ENCODE measurements around the gene KRT6C.

The KRT6C gene

GRCh38 chr12:52445876-52446275 lies 27.7 kb downstream of the KRT6C start:
- H3K4me1 ChIP-seq (ENCODE audit: control insufficient read depth, insufficient read depth, low read length), result peaks cover 6% of the 10 kb centered on the region

GRCh38 chr12:52444647-52445595 lies 28.7 kb downstream of the KRT6C start:
- Histone ChIP-seq H3K4me1 (ENCODE audit: control insufficient read depth, insufficient read depth, low read length) (peaks cover 6% of the 10 kb centered on the region), H3K27me3 (ENCODE audit: control insufficient read depth, insufficient read depth, low read length) (no peaks in the 10 kb centered on the region), H3K9ac (ENCODE audit: low read length) (no peak overlapping the region), H3K9me3 (ENCODE audit: control insufficient read depth, low read length) (no peaks in the 10 kb centered on the region), H3K36me3 (ENCODE audit: control insufficient read depth, insufficient read depth, low read length) (no peaks in the 10 kb centered on the region), H3K4me3 (ENCODE audit: low read length) (no peak overlapping the region)

More at GRCh38 chr12:52445876-52446275, 27.7 kb downstream of the KRT6C start:
- no peak overlapping the region for H3K4me3 ChIP-seq (ENCODE audit: low read length)
- no peaks in the 10 kb centered on the region for H3K36me3 ChIP-seq (ENCODE audit: control insufficient read depth, insufficient read depth, low read length)
- H3K9me3 ChIP-seq (ENCODE audit: control insufficient read depth, low read length), result no peaks in the 10 kb centered on the region
- H3K9ac ChIP-seq (ENCODE audit: low read length), result no peak overlapping the region
- no peaks in the 10 kb centered on the region for H3K27me3 ChIP-seq (ENCODE audit: control insufficient read depth, insufficient read depth, low read length)

GRCh38 chr12:52443966-52444365 lies 29.6 kb downstream of the KRT6C start:
- Histone ChIP-seq H3K4me1 (ENCODE audit: control insufficient read depth, insufficient read depth, low read length) (peaks cover 7% of the 10 kb centered on the region), H3K4me3 (ENCODE audit: low read length) (no peak overlapping the region), H3K9me3 (ENCODE audit: control insufficient read depth, low read length) (no peaks in the 10 kb centered on the region), H3K27me3 (ENCODE audit: control insufficient read depth, insufficient read depth, low read length) (no peaks in the 10 kb centered on the region), H3K36me3 (ENCODE audit: control insufficient read depth, insufficient read depth, low read length) (no peaks in the 10 kb centered on the region), H3K9ac (ENCODE audit: low read length) (no peak overlapping the region)

- no peaks in the 10 kb centered on the region for H3K27me3 ChIP-seq (ENCODE audit: control insufficient read depth, insufficient read depth, low read length)
- peaks cover 12% of the 10 kb centered on the region for H3K4me1 ChIP-seq (ENCODE audit: control insufficient read depth, insufficient read depth, low read length)
- no peaks in the 10 kb centered on the region for H3K9me3 ChIP-seq (ENCODE audit: control insufficient read depth, low read length)
- H3K9ac ChIP-seq (ENCODE audit: low read length), result no peak overlapping the region
- H3K36me3 ChIP-seq (ENCODE audit: control insufficient read depth, insufficient read depth, low read length), result no peaks in the 10 kb centered on the region
- H3K4me3 ChIP-seq (ENCODE audit: low read length), result no peak overlapping the region
Measured at GRCh38 chr12:52442600-52443061, 31.0 kb downstream of the KRT6C start.

- no peak overlapping the region for H3K9ac ChIP-seq (ENCODE audit: low read length)
- peaks cover 25% of the 10 kb centered on the region for H3K4me1 ChIP-seq (ENCODE audit: control insufficient read depth, insufficient read depth, low read length)
- H3K36me3 ChIP-seq (ENCODE audit: control insufficient read depth, insufficient read depth, low read length), result no peaks in the 10 kb centered on the region
- no peaks in the 10 kb centered on the region for H3K9me3 ChIP-seq (ENCODE audit: control insufficient read depth, low read length)
- H3K27me3 ChIP-seq (ENCODE audit: control insufficient read depth, insufficient read depth, low read length), result no peaks in the 10 kb centered on the region
- H3K4me3 ChIP-seq (ENCODE audit: low read length), result no peak overlapping the region
Measured at GRCh38 chr12:52441320-52441911, 32.2 kb downstream of the KRT6C start.

GRCh38 chr12:52440821-52441319 lies 32.7 kb downstream of the KRT6C start:
- Histone ChIP-seq H3K36me3 (ENCODE audit: control insufficient read depth, insufficient read depth, low read length) (no peaks in the 10 kb centered on the region), H3K4me1 (ENCODE audit: control insufficient read depth, insufficient read depth, low read length) (peaks cover 30% of the 10 kb centered on the region), H3K27me3 (ENCODE audit: control insufficient read depth, insufficient read depth, low read length) (no peaks in the 10 kb centered on the region), H3K9me3 (ENCODE audit: control insufficient read depth, low read length) (no peaks in the 10 kb centered on the region), H3K4me3 (ENCODE audit: low read length) (no peak overlapping the region), H3K9ac (ENCODE audit: low read length) (no peak overlapping the region)

GRCh38 chr12:52439845-52440244 lies 33.8 kb downstream of the KRT6C start:
- peaks cover 39% of the 10 kb centered on the region for H3K4me1 ChIP-seq (ENCODE audit: control insufficient read depth, insufficient read depth, low read length)
- H3K36me3 ChIP-seq (ENCODE audit: control insufficient read depth, insufficient read depth, low read length), result no peaks in the 10 kb centered on the region

GRCh38 chr12:52439420-52439819 lies 34.2 kb downstream of the KRT6C start:
- peaks cover 37% of the 10 kb centered on the region for H3K4me1 ChIP-seq (ENCODE audit: control insufficient read depth, insufficient read depth, low read length)
- no peak overlapping the region for H3K4me3 ChIP-seq (ENCODE audit: low read length)
- H3K9ac ChIP-seq (ENCODE audit: low read length), result no peak overlapping the region
- H3K27me3 ChIP-seq (ENCODE audit: control insufficient read depth, insufficient read depth, low read length), result no peaks in the 10 kb centered on the region
- no peaks in the 10 kb centered on the region for H3K36me3 ChIP-seq (ENCODE audit: control insufficient read depth, insufficient read depth, low read length)
- H3K9me3 ChIP-seq (ENCODE audit: control insufficient read depth, low read length), result no peaks in the 10 kb centered on the region

More at GRCh38 chr12:52439845-52440244, 33.8 kb downstream of the KRT6C start:
- Histone ChIP-seq H3K27me3 (ENCODE audit: control insufficient read depth, insufficient read depth, low read length) (no peaks in the 10 kb centered on the region), H3K4me3 (ENCODE audit: low read length) (no peak overlapping the region), H3K9ac (ENCODE audit: low read length) (no peak overlapping the region), H3K9me3 (ENCODE audit: control insufficient read depth, low read length) (no peaks in the 10 kb centered on the region)

GRCh38 chr12:52438305-52439301 lies 35.0 kb downstream of the KRT6C start:
- Histone ChIP-seq H3K4me3 (ENCODE audit: low read length) (no peak overlapping the region), H3K9ac (ENCODE audit: low read length) (no peak overlapping the region), H3K4me1 (ENCODE audit: control insufficient read depth, insufficient read depth, low read length) (peaks cover 34% of the 10 kb centered on the region), H3K36me3 (ENCODE audit: control insufficient read depth, insufficient read depth, low read length) (no peaks in the 10 kb centered on the region), H3K27me3 (ENCODE audit: control insufficient read depth, insufficient read depth, low read length) (no peaks in the 10 kb centered on the region), H3K9me3 (ENCODE audit: control insufficient read depth, low read length) (no peaks in the 10 kb centered on the region)

GRCh38 chr12:52437508-52437907 lies 36.1 kb downstream of the KRT6C start:
- H3K4me3 ChIP-seq (ENCODE audit: low read length), result no peak overlapping the region
- no peak overlapping the region for H3K9ac ChIP-seq (ENCODE audit: low read length)
- no peaks in the 10 kb centered on the region for H3K9me3 ChIP-seq (ENCODE audit: control insufficient read depth, low read length)
- peaks cover 34% of the 10 kb centered on the region for H3K4me1 ChIP-seq (ENCODE audit: control insufficient read depth, insufficient read depth, low read length)
- no peaks in the 10 kb centered on the region for H3K27me3 ChIP-seq (ENCODE audit: control insufficient read depth, insufficient read depth, low read length)
- no peaks in the 10 kb centered on the region for H3K36me3 ChIP-seq (ENCODE audit: control insufficient read depth, insufficient read depth, low read length)

- no peaks in the 10 kb centered on the region for H3K36me3 ChIP-seq (ENCODE audit: control insufficient read depth, insufficient read depth, low read length)
- peaks cover 34% of the 10 kb centered on the region for H3K4me1 ChIP-seq (ENCODE audit: control insufficient read depth, insufficient read depth, low read length)
- H3K9ac ChIP-seq (ENCODE audit: low read length), result no peak overlapping the region
- H3K27me3 ChIP-seq (ENCODE audit: control insufficient read depth, insufficient read depth, low read length), result no peaks in the 10 kb centered on the region
- H3K9me3 ChIP-seq (ENCODE audit: control insufficient read depth, low read length), result no peaks in the 10 kb centered on the region
- H3K4me3 ChIP-seq (ENCODE audit: low read length), result no peak overlapping the region
Measured at GRCh38 chr12:52436828-52437474, 36.7 kb downstream of the KRT6C start.

Measured in mucosa of stomach (tissue), 1 donor.